H1 (cell line): ENCODE measurements around the gene GRM1. TPM values are rescaled to one million over a fixed set of nuclear protein-coding genes. Genes with fewer than 3 reads are reported as not detected.
A peak's percentile ranks its signal among the peaks of the same experiment; 100 is the strongest.

Source experiments
- CTCF ChIA-PET: fragments of 300-600 bp; sonication (Branson Sonifier 250); formaldehyde crosslinking; loops from one replicate; lab custom pipeline; 2021; ENCODE audit not compliant: partially characterized antibody; lab: Charles Lee
- POLR2A ChIA-PET: fragments of 300-600 bp; sonication (Branson Sonifier 250); formaldehyde crosslinking; loops from one replicate; lab custom pipeline; 2021; ENCODE audit warnings: inconsistent platforms; ENCODE audit not compliant: partially characterized antibody; lab: Charles Lee
- DNase-seq, 2 experiments: peaks; one replicate each; pipeline versions ENCODE4 v3.0.0 to v3.0.0-alpha.2; 2010 to 2022; ENCODE audit warnings: low spot score in 2 of 2, low read depth in 1 of 2, mixed read lengths in 1 of 2
- FAIRE-seq: peaks from 2 replicates; lab custom pipeline; 2011; peaks lifted over from hg19 to GRCh38; lab: Jason Lieb, UNC
- H2AFZ ChIP-seq: 2 replicates; pipeline ENCODE4 v1.8.1; 2012; ENCODE audit warnings: low read length, inconsistent platforms
- H2AK5ac ChIP-seq: 2 replicates; pipeline ENCODE4 v1.6.1; 2013; ENCODE audit warnings: low read depth, low read length
- H2BK120ac ChIP-seq: replicated peaks from 2 replicates; pipeline ENCODE3; 2013; ENCODE audit warnings: low read depth, low read length, inconsistent platforms
- H2BK12ac ChIP-seq: 2 replicates; pipeline ENCODE4 v1.6.1; 2013; ENCODE audit warnings: low read depth, low read length
- H2BK15ac ChIP-seq: 2 replicates; pipeline ENCODE4 v1.6.1; 2013; ENCODE audit warnings: low read length
- H2BK20ac ChIP-seq: 2 replicates; pipeline ENCODE4 v1.6.1; 2013; ENCODE audit warnings: low read length
- H2BK5ac ChIP-seq: 2 replicates; pipeline ENCODE4 v1.6.1; 2013; ENCODE audit warnings: low read depth, low read length
- H3K14ac ChIP-seq: 2 replicates; pipeline ENCODE4 v1.6.1; 2013; ENCODE audit warnings: inconsistent platforms; ENCODE audit not compliant: insufficient read length
- H3K18ac ChIP-seq: 2 replicates; pipeline ENCODE4 v1.6.1; 2013; ENCODE audit warnings: low read length; ENCODE audit errors: extremely low read depth
- H3K23ac ChIP-seq: 2 replicates; pipeline ENCODE4 v1.6.1; 2013; ENCODE audit warnings: inconsistent platforms; ENCODE audit not compliant: insufficient read length
- H3K23me2 ChIP-seq: 2 replicates; pipeline ENCODE4 v1.6.1; 2013; ENCODE audit warnings: low read depth, low read length
- H3K27ac ChIP-seq: 2 replicates; pipeline ENCODE4 v1.6.1; 2011; ENCODE audit warnings: low read depth, low read length, inconsistent platforms
- H3K27me3 ChIP-seq, 4 experiments: replicated peaks in 1 of 4; 1 replicate in 1 of 4; 2 replicates in 3 of 4; pipeline versions ENCODE4 v1.6.1 to v1.8.1; 2011 to 2013; ENCODE audit warnings: low read length in 3 of 4, mild to moderate bottlenecking in 3 of 4, inconsistent platforms in 2 of 4, mixed read lengths in 2 of 4, moderate library complexity in 1 of 4; ENCODE audit not compliant: control insufficient read depth in 3 of 4, insufficient read depth in 3 of 4; ENCODE audit errors: extremely low read depth in 1 of 4
- H3K36me3 ChIP-seq, 4 experiments: 2 replicates each; pipeline versions ENCODE4 v1.6.1 to v1.8.1; 2011 to 2013; ENCODE audit warnings: mild to moderate bottlenecking in 4 of 4, low read length in 3 of 4, moderate library complexity in 2 of 4, control low read depth in 1 of 4, inconsistent platforms in 1 of 4; ENCODE audit not compliant: insufficient read depth in 4 of 4, control insufficient read depth in 2 of 4
- H3K4ac ChIP-seq: replicated peaks from 2 replicates; pipeline ENCODE3; 2013; ENCODE audit warnings: low read length, low read depth, mixed read lengths, inconsistent platforms; ENCODE audit not compliant: insufficient read length
- H3K4me1 ChIP-seq, 4 experiments: replicated peaks in 1 of 4; 1 replicate in 1 of 4; 2 replicates in 3 of 4; pipeline versions ENCODE4 v1.6.1 to v1.8.1; 2011 to 2013; ENCODE audit warnings: low read length in 3 of 4, inconsistent platforms in 2 of 4, mixed read lengths in 1 of 4; ENCODE audit not compliant: insufficient read depth in 4 of 4, control insufficient read depth in 3 of 4
- H3K4me2 ChIP-seq, 2 experiments: 2 replicates each; pipeline versions ENCODE4 v1.6.1 to v1.8.1; 2011 to 2013; ENCODE audit warnings: low read depth in 2 of 2, low read length in 2 of 2, control low read depth in 1 of 2, inconsistent platforms in 1 of 2, mild to moderate bottlenecking in 1 of 2; ENCODE audit not compliant: insufficient read depth in 1 of 2
- H3K4me3 ChIP-seq, 4 experiments: fragments of 200-600, 300-600 bp in 1 of 4; sonication (generic), shearing (Covaris generic), sonication (Bioruptor Twin) in 1 of 4; 2 replicates each; pipeline versions ENCODE4 v1.5.1 to v1.8.1; 2011 to 2016; ENCODE audit warnings: low read length in 4 of 4, low read depth in 3 of 4, control low read depth in 2 of 4, inconsistent platforms in 2 of 4, mild to moderate bottlenecking in 2 of 4, mixed read lengths in 1 of 4, moderate library complexity in 1 of 4; ENCODE audit not compliant: insufficient read depth in 2 of 4; ENCODE audit errors: extremely low read depth in 1 of 4
- H3K56ac ChIP-seq: replicated peaks from 2 replicates; pipeline ENCODE3; 2013; ENCODE audit warnings: low read depth, mild to moderate bottlenecking, mixed read lengths, low read length, inconsistent platforms; ENCODE audit not compliant: insufficient read length
- H3K79me1 ChIP-seq: 2 replicates; pipeline ENCODE4 v1.6.1; 2013; ENCODE audit warnings: low read depth, low read length, control low read depth
- H3K79me2 ChIP-seq, 2 experiments: 2 replicates each; pipeline versions ENCODE4 v1.6.1 to v1.8.1; 2012 to 2013; ENCODE audit warnings: low read length in 2 of 2, mild to moderate bottlenecking in 2 of 2, inconsistent platforms in 1 of 2; ENCODE audit not compliant: insufficient read depth in 2 of 2, control insufficient read depth in 1 of 2
- H3K9ac ChIP-seq, 4 experiments: replicated peaks in 1 of 4; 1 replicate in 1 of 4; 2 replicates in 3 of 4; pipeline versions ENCODE4 v1.6.1 to v1.8.1; 2011 to 2013; ENCODE audit warnings: low read depth in 3 of 4, low read length in 3 of 4, control low read depth in 2 of 4, mild to moderate bottlenecking in 2 of 4, moderate library complexity in 2 of 4, inconsistent platforms in 1 of 4; ENCODE audit errors: extremely low read depth in 1 of 4
- H3K9me3 ChIP-seq, 2 experiments: 2 replicates each; pipeline versions ENCODE4 v1.6.1 to v1.8.1; 2012 to 2013; ENCODE audit warnings: mild to moderate bottlenecking in 2 of 2, moderate library complexity in 2 of 2, control low read depth in 1 of 2, inconsistent platforms in 1 of 2, low read depth in 1 of 2, low read length in 1 of 2, mixed read lengths in 1 of 2; ENCODE audit not compliant: insufficient read depth in 2 of 2
- H4K20me1 ChIP-seq, 2 experiments: replicated peaks in 1 of 2; 2 replicates each; pipeline versions ENCODE3 to v1.8.1; 2011 to 2013; ENCODE audit warnings: inconsistent platforms in 2 of 2, low read length in 2 of 2, mild to moderate bottlenecking in 1 of 2; ENCODE audit not compliant: insufficient read depth in 2 of 2, control insufficient read depth in 1 of 2
- H4K5ac ChIP-seq: 2 replicates; pipeline ENCODE4 v1.6.1; 2013; ENCODE audit warnings: low read length, low read depth, mixed read lengths, inconsistent platforms; ENCODE audit not compliant: insufficient read length
- H4K8ac ChIP-seq: 2 replicates; pipeline ENCODE4 v1.8.0; 2013; ENCODE audit warnings: mild to moderate bottlenecking, moderate library complexity, low read length, inconsistent platforms; ENCODE audit not compliant: insufficient read depth; ENCODE audit errors: extremely low read depth
- H4K91ac ChIP-seq: replicated peaks from 2 replicates; pipeline ENCODE3; 2013; ENCODE audit warnings: low read length, mixed read lengths, inconsistent platforms; ENCODE audit not compliant: insufficient read length
- BCL11A ChIP-seq, 2 experiments: IDR thresholded peaks; one replicate each; pipeline ENCODE4 v1.6.1; 2011; ENCODE audit warnings: low read depth in 2 of 2, low read length in 2 of 2, mild to moderate bottlenecking in 2 of 2
- BRCA1 ChIP-seq: IDR thresholded peaks from 2 replicates; pipeline ENCODE4 v1.6.1; 2012; ENCODE audit warnings: low read depth, low read length, improper control_type of control experiment
- CBX5 ChIP-seq: fragments of 300-800, 300-1000 bp; sonication (generic); IDR thresholded peaks from 2 replicates; pipeline ENCODE4 v1.7.1; 2016; ENCODE audit warnings: antibody characterized with exemption, low read length, low read depth
- CBX8 ChIP-seq: fragments of 300-800, 300-1000 bp; sonication (generic); IDR thresholded peaks from 2 replicates; pipeline ENCODE4 v1.7.1; 2016; ENCODE audit warnings: low read depth, low read length, borderline replicate concordance
- GTF2F1 ChIP-seq: IDR thresholded peaks from 2 replicates; pipeline ENCODE4 v1.6.1; 2012; ENCODE audit warnings: low read depth, low read length, improper control_type of control experiment, borderline replicate concordance
- MAFK ChIP-seq: IDR thresholded peaks from 2 replicates; pipeline ENCODE4 v1.6.1; 2012; ENCODE audit warnings: low read depth, mild to moderate bottlenecking, improper control_type of control experiment, low read length
- NANOG ChIP-seq: IDR thresholded peaks from 2 replicates; pipeline ENCODE4 v1.6.1; 2011; ENCODE audit warnings: low read length, low read depth, mild to moderate bottlenecking, inconsistent platforms; ENCODE audit not compliant: insufficient read depth, poor library complexity, severe bottlenecking
- PHF8 ChIP-seq: fragments of 200-600 bp; sonication (generic); conservative IDR thresholded peaks from 2 replicates; pipeline ENCODE4 v1.7.1; 2012; ENCODE audit warnings: low read depth, mild to moderate bottlenecking, inconsistent platforms, low read length, moderate library complexity
- RAD21 ChIP-seq, 2 experiments: IDR thresholded peaks in 1 of 2; conservative IDR thresholded peaks in 1 of 2; 2 replicates each; pipeline ENCODE4 v1.6.1; 2011; ENCODE audit warnings: low read depth in 2 of 2, low read length in 2 of 2, improper control_type of control experiment in 1 of 2, inconsistent platforms in 1 of 2, mild to moderate bottlenecking in 1 of 2, moderate library complexity in 1 of 2
- RBBP5 ChIP-seq: IDR thresholded peaks from 2 replicates; pipeline ENCODE4 v1.7.1; 2012; ENCODE audit warnings: low read depth, mild to moderate bottlenecking, inconsistent platforms, low read length, moderate library complexity, borderline replicate concordance
- SRF ChIP-seq: IDR thresholded peaks from 2 replicates; pipeline ENCODE4 v1.6.1; 2011; ENCODE audit warnings: mild to moderate bottlenecking, low read depth, low read length, moderate library complexity
- SUZ12 ChIP-seq: fragments of 200-600 bp; sonication (generic); IDR thresholded peaks from 2 replicates; pipeline ENCODE4 v1.6.1; 2012; ENCODE audit warnings: mild to moderate bottlenecking, inconsistent platforms, low read length, moderate library complexity, mixed read lengths
- TBP ChIP-seq: IDR thresholded peaks from 2 replicates; pipeline ENCODE4 v1.6.1; 2011; ENCODE audit warnings: low read depth, low read length, improper control_type of control experiment
- YY1 ChIP-seq: IDR thresholded peaks from 2 replicates; pipeline ENCODE4 v1.6.1; 2011; ENCODE audit warnings: low read depth, mild to moderate bottlenecking, low read length
- WGBS, 2 experiments: shearing (Covaris generic) in 1 of 2; methylation state at CpG; one replicate each; pipeline versions ENCODE4 v1.1.6 to v1.1.7; 2013 to 2015; ENCODE audit warnings: low lambda C conversion rate in 2 of 2, mixed read lengths in 2 of 2, inconsistent platforms in 1 of 2, low coverage in 1 of 2, missing lambda C conversion rate in 1 of 2; ENCODE audit not compliant: insufficient replicate concordance in 2 of 2, insufficient coverage in 1 of 2, insufficient read length in 1 of 2; ENCODE audit errors: extremely low coverage in 1 of 2, missing lambda C conversion rate in 1 of 2; 5-methylcytosine and 5-hydroxymethylcytosine counted together
- polyA plus RNA-seq, 7 experiments: library from polyadenylated mRNA; depleted of rRNA in 3 of 7; stranded (reverse) in 5 of 7; unstranded in 2 of 7; fragments of >200 nt in 5 of 7; fragments of 200-250 nt in 2 of 7; gene quantifications; 1 replicate in 5 of 7; 2 replicates in 1 of 7; 4 replicates in 1 of 7; pipeline versions ENCODE4 v1.2.1 to v1.2.3, GENCODE V29; 2011 to 2013; ENCODE audit warnings: missing spikeins in 2 of 7, mixed read lengths in 2 of 7
- total RNA-seq: library from RNA; stranded (reverse); fragmentation: NEBNext Ultra II Directional; extraction: Animal tissue kit (Norgen Biotek cat#: 25700); gene quantifications from 2 replicates; pipeline ENCODE4 v1.2.1, GENCODE V29; 2021

The GRM1 gene
- total and polyA plus RNA-seq, 2 of the 8 experiments (the other 6 are each of a cell fraction or from before 2014, with no cell fraction given): 0.15 to 1.3 TPM

GRCh38 chr6:146388736-146389364, 360.0 kb downstream of the GRM1 start:
- CTCF ChIA-PET: no interaction called here
- POLR2A ChIA-PET: no interaction called here
- no peak for TF ChIP-seq RAD21 (IDR thresholded peaks at IDR 0.05 in 1 of 2, conservative IDR thresholded peaks at IDR 0.05 in 1 of 2; ENCODE audit: low read depth in 2 of 2, low read length in 2 of 2)
- TF ChIP-seq TBP: no peak
- TF ChIP-seq SRF: no peak
- TF ChIP-seq BCL11A (IDR thresholded peaks at IDR 0.05; ENCODE audit: low read depth in 2 of 2, low read length in 2 of 2): no peak
- no peak for TF ChIP-seq PHF8
- TF ChIP-seq CBX5: no peak
- no peak for TF ChIP-seq YY1
- no peak for TF ChIP-seq NANOG
- no peak for TF ChIP-seq MAFK
- no peak for TF ChIP-seq RBBP5
- no peak for TF ChIP-seq BRCA1
- TF ChIP-seq CBX8: no peak
- no peak for TF ChIP-seq SUZ12
- no peak for TF ChIP-seq GTF2F1

More at GRCh38 chr6:146388736-146389364, 360.0 kb downstream of the GRM1 start:
- Histone ChIP-seq H3K23me2 (no peaks in the 10 kb centered on the region), H2BK20ac (no peak overlapping the region), H4K20me1 (no peaks in the 10 kb centered on the region), H3K9ac (no peak overlapping the region), H3K4ac (no peak overlapping the region), H3K14ac (no peak overlapping the region), H3K4me1 (peaks cover 0 to 5% (median 0%) of the 10 kb centered on the region in 4 experiments; a peak in 3 of 7 replicates), H4K5ac (no peak overlapping the region), H2BK15ac (no peak overlapping the region), H4K8ac (no peak overlapping the region), H3K79me2 (no peaks in the 10 kb centered on the region), H3K56ac (no peak overlapping the region), H2BK5ac (no peak overlapping the region), H3K4me2 (no peak overlapping the region), H2AK5ac (no peak overlapping the region), H3K23ac (no peak overlapping the region), H3K27ac (no peak overlapping the region), H3K27me3 (no peaks in the 10 kb centered on the region), H2BK120ac (no peak overlapping the region), H3K79me1 (no peaks in the 10 kb centered on the region), H2BK12ac (no peak overlapping the region), H3K18ac (no peak overlapping the region), H2AFZ (no peak overlapping the region), H3K36me3 (no peaks in the 10 kb centered on the region), H3K4me3 (no peak overlapping the region), H3K9me3 (no peaks in the 10 kb centered on the region), H4K91ac (no peak overlapping the region)
- DNase-seq (no peak), FAIRE-seq (peak; percentile 28)
- 79% methylated on average over 3 of the region's 3 CpGs; no CpG with 5 or more reads in 1 of the 2 experiments for WGBS, 2 experiments
